HG03442 (cell line): Measurements from ENCODE around the gene MT1E.
"Not testable (repeated sequence)": the region's sequence is repeated elsewhere in the genome, so short reads cannot be mapped to it uniquely, and the experiment has no call there.

Source experiments
- ATAC-seq: cut with Tn5 transposase; IDR thresholded peaks from one replicate; pipeline ENCODE4 v1.9.1; 2021; ENCODE audit warnings: mild to moderate bottlenecking, moderate library complexity; ENCODE audit not compliant: unreplicated experiment

Gene MT1E

DNA sequence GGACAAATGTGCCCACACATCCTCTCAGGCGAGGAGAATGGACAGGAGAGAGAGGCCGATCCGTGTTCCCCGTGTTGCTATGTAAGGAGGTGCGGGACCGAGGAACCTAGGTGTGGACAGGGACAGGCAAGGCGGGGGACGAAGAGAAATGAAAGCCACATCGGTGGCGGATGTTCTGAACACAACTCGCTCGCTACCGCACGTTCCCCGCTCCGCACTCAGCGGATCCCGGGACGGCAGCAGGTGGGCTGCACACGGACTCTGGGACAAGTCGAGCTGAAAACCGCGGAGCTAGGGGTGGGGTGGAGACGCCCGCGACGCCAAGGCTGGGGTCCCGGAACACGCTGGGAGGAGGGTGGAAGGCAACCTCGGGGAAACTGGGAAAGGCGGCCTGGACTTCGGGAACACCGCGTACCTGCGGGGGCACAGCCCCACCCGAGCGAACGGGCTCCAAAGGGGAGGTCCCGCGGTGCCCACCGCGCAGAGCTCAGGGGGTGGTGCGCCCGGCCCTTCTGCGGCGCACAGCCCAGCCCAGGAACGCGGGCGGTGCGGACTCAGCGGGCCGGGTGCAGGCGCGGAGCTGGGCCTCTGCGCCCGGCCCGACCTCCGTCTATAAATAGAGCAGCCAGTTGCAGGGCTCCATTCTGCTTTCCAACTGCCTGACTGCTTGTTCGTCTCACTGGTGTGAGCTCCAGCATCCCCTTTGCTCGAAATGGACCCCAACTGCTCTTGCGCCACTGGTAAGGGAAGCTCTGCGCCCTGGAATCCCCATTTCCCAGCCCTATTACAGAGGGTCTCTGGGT lies at the start of gene MT1E:
Gene MT1E (plus strand): TSS at position 642 of the 803 bp plus-strand sequence. CDS start 71 bp downstream, at position 713.
- no peak for ATAC-seq

DNA sequence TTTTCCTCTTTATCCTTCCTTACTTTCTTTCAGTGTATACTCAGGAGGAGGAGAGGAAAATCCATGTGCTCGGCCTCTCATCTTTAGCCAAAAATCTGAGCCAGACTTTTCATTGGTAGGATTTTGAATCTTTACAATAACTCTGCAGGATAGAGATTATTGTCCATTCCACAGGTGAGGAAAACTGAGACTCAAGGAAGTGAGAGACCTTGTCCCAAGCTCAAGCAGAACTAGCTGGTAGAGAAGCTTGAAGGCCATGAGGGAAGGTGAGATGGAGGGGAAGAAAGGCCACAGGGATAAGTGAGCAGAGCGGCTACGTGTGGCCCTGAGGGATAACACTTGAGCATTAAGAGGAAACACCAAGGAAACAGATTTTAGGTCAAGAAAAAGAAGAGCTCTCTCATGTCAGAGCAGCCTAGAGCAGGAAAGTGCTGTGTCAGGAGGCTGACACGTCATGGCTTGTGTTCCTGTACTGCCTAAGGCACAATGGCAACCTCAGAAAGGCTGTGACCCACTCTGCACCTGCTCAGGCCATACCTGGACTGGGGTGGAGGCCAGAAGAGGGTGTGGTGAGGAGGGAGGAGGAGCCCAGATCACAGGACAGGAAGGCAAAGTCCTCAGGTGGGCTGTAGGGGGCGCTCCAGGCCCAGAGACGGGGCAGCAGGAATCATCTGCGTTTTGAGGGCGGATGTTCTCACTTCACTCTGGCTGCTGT lies 48.8 kb upstream of the MT1E start:
- ATAC-seq: peak; percentile 96

DNA sequence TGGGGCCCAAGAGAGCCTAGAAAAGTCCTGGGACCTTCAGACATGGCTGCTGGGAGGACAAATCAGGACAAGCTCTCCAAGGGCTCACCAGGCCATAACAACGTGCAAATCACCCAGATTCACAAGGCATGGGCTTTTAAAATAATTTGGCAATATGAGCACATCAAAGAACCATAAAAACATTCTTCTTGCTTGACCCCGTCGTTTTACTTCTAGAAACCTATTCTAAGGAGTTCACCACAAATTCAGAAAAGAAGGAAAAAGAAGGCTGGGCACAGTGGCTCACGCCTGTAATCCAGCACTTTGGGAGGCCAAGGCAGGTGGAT lies 48.3 kb upstream of the MT1E start:
- ATAC-seq: no peak

DNA sequence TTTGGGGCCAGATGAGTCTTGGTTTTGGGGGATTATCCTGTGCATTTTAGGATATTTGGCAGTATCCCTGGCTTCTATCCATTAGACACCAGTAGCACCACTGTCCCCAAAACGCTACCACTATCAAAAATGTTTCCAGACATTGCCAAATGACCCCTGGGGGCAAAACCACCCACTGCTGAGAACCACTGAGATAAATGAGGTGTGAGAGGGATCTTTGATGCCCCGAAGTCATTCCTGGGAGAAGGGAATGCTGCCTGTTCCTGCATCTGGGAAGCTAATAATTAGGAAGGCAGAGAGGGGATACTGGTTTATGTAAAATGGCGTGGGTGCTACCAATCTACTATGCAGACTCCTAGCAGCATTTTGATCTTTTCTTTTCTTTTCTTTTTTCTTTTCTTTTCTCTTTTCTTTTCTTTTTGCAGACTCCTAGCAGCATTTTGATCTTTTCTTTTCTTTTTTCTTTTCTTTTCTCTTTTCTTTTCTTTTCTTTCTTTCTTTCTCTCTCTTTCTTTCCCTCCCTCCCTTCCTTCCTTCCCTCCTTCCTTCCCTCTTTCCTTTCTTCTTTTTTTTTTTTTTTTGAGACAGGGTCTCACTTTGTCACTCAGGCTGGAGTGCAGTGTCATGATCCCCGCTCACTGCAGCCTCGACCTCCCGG lies 45.1 kb upstream of the MT1E start:
- no peak for ATAC-seq

GRCh38 chr16:56582911-56583310 lies 42.7 kb upstream of the MT1E start:
- not testable (repeated sequence) for ATAC-seq

- ATAC-seq: no peak
These were observed 42.0 kb upstream of the MT1E start for GRCh38 chr16:56583351-56584168.

DNA sequence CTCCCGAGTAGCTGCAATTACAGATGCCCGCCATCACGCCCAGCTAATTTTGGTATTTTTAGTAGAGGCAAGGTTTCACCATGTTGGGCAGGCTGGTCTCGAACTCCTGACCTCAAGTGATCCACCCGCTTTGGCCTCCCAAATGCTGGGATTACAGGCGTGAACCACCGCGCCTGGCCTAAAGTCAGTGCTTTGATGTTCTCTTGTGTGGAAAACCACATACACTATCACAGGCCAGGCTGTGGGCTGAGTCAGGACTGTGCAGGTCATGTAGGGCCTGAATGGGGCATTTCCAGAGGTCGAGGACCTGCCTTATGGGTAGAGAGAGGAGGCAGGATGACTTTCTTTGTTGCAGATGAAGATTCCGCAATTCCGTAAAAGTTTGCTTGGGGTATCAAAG lies 41.3 kb upstream of the MT1E start:
- ATAC-seq: no peak

GRCh38 chr16:56588781-56589140 lies 36.8 kb upstream of the MT1E start:
- no peak for ATAC-seq

DNA sequence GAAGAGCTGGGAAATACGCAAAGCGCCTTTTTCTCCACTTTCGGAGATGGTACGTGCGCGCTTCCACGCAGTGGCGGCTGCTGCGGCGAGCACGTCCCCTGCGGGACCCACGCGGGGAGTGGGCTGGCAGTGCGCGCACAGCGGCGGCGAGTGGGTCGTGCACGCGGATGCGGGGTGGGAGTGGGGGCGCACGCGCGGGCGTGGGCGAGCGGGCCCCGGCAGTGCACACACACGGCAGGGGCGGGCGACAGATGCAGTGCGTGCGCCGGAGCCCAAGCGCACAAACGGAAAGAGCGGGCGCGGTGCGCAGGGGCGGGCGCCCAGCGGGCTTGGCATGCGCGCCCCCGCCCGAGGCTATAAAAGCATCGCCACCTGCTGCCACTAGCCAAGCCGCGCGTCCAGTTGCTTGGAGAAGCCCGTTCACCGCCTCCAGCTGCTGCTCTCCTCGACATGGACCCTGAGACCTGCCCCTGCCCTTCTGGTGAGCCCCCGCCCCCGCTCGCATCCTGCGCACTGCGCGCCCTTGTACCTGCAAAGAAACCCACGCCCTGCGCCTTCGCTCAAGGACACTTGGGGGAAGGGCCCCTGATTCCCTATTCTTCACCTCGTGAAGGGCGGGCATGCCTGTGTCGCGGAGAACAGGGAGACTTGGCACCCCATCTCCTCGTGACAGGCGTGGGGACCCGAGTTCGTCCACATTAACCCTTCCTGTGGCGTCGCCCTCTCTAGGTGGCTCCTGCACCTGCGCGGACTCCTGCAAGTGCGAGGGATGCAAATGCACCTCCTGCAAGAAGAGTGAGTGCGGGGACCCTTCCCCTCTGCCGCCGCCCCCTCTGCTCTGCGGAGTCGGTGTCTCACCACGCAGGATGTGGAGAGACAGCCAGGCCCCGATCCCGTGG lies 36.2 kb upstream of the MT1E start, which contains the start of gene MT3:
Gene MT3 (plus strand): TSS at position 388 of the 899 bp plus-strand sequence. CDS start 63 bp downstream, at position 451.
- ATAC-seq: no peak

GRCh38 chr16:56591377-56592060 lies 34.1 kb upstream of the MT1E start:
- ATAC-seq: no peak

GRCh38 chr16:56593573-56594291 lies 31.8 kb upstream of the MT1E start:
- ATAC-seq: no peak

DNA sequence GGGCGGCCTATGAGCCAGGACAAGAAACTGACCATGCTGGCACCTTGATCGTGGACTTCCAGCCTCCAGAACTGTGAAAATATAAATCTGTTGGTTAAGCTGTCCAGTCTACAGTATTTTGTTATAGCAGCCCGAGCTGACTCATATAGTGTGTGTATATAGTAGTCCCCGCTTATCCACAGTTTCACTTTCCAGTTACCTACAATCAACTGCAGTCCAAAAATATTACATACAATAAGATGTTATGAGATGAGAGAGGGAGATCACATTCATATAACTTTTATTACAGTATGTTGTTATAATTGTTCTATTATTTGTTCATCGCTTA lies 31.3 kb upstream of the MT1E start:
- no peak for ATAC-seq

DNA sequence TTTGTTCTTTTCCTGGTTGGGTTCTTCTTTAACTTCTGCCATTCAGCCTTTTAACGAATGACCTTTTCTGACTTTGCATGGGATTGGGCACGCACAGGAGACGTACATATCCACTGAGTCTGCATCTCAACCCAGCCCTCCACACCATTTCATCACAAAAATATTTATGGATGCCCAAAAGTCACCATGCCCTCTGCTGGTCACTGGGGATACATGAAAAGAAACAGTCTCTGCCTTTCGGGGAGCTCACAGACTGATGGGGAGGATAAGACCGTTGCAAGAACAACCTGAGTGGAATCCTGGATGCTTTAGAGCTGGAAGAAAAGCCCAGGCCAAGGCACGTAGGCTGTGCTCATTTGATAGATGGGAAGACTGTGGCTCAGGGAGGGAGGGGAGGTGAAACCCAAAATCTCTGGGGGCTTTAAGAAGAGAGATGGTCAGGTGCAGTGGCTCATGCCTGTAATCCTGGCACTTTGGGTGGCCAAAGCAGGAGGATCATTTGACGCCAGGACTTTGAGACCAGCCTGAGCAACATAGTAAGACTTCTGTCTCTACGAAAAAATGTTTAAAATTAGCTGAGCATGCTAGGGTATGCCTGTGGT lies 25.1 kb upstream of the MT1E start:
- ATAC-seq: no peak

GRCh38 chr16:56601325-56601724 lies 24.3 kb upstream of the MT1E start:
- ATAC-seq: no peak

GRCh38 chr16:56603589-56603988 lies 22.0 kb upstream of the MT1E start:
- ATAC-seq: no peak

GRCh38 chr16:56604966-56605365 lies 20.6 kb upstream of the MT1E start:
- ATAC-seq: no peak

DNA sequence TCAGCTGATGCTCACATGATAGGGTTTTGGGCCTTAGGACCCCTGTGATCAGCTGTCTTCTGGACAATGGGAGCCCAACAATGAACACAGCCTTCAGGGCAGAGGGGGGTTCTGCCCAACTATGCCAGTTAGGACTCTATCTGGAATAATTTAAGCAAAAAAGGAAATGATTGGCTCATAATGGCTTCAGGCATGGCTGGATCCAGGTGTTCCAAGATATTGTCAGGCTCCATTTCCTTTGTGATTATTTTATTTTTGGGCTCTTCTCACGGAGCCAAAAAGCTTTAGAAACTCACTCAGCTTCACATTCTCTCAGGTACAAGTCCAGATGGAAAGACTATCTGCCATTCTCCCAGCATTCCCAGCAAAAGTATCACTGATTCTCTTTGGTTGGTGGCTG lies 20.1 kb upstream of the MT1E start:
- ATAC-seq: no peak

GRCh38 chr16:56606071-56606475 lies 19.5 kb upstream of the MT1E start:
- no peak for ATAC-seq
